NT2/D1 (cell line): ENCODE measurements around the gene NRBF2.

Experiments used
- SUZ12 ChIP-seq: IDR thresholded peaks from 2 replicates; pipeline ENCODE4 v1.6.1; 2011; ENCODE audit not compliant: insufficient read length, insufficient read depth; ENCODE audit errors: extremely low read depth
- YY1 ChIP-seq: IDR thresholded peaks from 2 replicates; pipeline ENCODE4 v1.6.1; 2011; ENCODE audit not compliant: insufficient read length, insufficient read depth
- ZNF274 ChIP-seq: IDR thresholded peaks from 2 replicates; pipeline ENCODE4 v1.6.1; 2011; ENCODE audit warnings: mild to moderate bottlenecking, low read depth, low read length

GRCh38 chr10:63106111-63106755 is 26.9 kb upstream of the NRBF2 start:
- TF ChIP-seq YY1, result no peak
- TF ChIP-seq SUZ12, result no peak
- TF ChIP-seq ZNF274, result no peak
